AG04450 (cell line): Measurements from ENCODE around the gene MUC7. TPM values are rescaled to one million over a fixed set of nuclear protein-coding genes. Genes with fewer than 3 reads are reported as not detected.

ENCODE experiments used
- CTCF ChIA-PET: fragments of 300-600, 350-600 bp; formaldehyde crosslinking; extraction: SDS; loops from one replicate; lab custom pipeline; 2022; ENCODE audit warnings: antibody characterized with exemption, inconsistent platforms; lab: Charles Lee
- POLR2A ChIA-PET: fragments of 350-600 bp; formaldehyde crosslinking; extraction: SDS; loops from one replicate; lab custom pipeline; 2021; ENCODE audit warnings: antibody characterized with exemption, inconsistent platforms; lab: Yijun Ruan, JAX
- DNase-seq: peaks from one replicate; pipeline ENCODE4 v3.0.0-alpha.2; 2011; ENCODE audit warnings: low read depth, low spot score
- H3K27ac ChIP-seq: one replicate; pipeline ENCODE4 v1.5.1; 2012; ENCODE audit warnings: low read depth, low read length, control low read depth
- H3K27me3 ChIP-seq: one replicate; pipeline ENCODE4 v1.6.0; 2012; ENCODE audit warnings: low read length; ENCODE audit not compliant: control insufficient read depth, insufficient read depth
- H3K4me3 ChIP-seq: 2 replicates; pipeline ENCODE4 v1.5.1; 2011; ENCODE audit warnings: mild to moderate bottlenecking, low read depth, low read length, control low read depth
- H3K9me3 ChIP-seq: 2 replicates; pipeline ENCODE4 v1.5.1; 2012; ENCODE audit warnings: low read length; ENCODE audit not compliant: control insufficient read depth, insufficient read depth
- polyA plus RNA-seq: library from polyadenylated mRNA; depleted of rRNA; stranded (reverse); fragments of >200 nt; gene quantifications from 2 replicates; pipeline ENCODE4 v1.2.3, GENCODE V29; 2011; rRNA removed
- TF ChIP-seq, protein P1 (sequence below): IDR thresholded peaks from 2 replicates; pipeline ENCODE4 v1.5.1; 2011; ENCODE audit warnings: low read depth, low read length, control low read depth, inconsistent platforms

MUC7 gene
- polyA plus RNA-seq, 1 experiment: not detected

DNA sequence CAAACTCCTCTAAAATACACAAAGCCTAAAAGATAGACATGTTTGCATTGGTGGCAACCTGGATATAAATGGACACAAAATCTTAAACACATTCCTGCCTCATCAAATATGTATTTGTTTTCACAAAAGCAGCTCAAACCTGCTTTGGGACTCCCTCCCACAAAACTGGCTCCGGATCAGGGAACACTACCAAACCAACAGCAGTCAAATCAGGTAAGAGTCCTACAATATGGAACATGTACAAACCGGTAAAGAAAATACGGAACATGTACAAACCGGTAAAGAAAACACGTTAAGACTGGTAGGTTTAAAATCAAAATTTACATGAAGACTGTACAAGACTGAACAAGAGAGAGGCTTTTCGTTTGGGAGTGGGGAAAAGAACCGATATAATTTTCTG lies 50.6 kb downstream of the MUC7 start:
- no peak overlapping the region for H3K27ac ChIP-seq
- no peak overlapping the region for H3K4me3 ChIP-seq
- peaks cover 2% of the 10 kb centered on the region for H3K27me3 ChIP-seq
- DNase-seq: no peak
- CTCF ChIA-PET: no interaction called here
- POLR2A ChIA-PET: no interaction called here
- TF ChIP-seq, protein P1, sequence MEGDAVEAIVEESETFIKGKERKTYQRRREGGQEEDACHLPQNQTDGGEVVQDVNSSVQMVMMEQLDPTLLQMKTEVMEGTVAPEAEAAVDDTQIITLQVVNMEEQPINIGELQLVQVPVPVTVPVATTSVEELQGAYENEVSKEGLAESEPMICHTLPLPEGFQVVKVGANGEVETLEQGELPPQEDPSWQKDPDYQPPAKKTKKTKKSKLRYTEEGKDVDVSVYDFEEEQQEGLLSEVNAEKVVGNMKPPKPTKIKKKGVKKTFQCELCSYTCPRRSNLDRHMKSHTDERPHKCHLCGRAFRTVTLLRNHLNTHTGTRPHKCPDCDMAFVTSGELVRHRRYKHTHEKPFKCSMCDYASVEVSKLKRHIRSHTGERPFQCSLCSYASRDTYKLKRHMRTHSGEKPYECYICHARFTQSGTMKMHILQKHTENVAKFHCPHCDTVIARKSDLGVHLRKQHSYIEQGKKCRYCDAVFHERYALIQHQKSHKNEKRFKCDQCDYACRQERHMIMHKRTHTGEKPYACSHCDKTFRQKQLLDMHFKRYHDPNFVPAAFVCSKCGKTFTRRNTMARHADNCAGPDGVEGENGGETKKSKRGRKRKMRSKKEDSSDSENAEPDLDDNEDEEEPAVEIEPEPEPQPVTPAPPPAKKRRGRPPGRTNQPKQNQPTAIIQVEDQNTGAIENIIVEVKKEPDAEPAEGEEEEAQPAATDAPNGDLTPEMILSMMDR: no peak
- no peaks in the 10 kb centered on the region for H3K9me3 ChIP-seq

DNA sequence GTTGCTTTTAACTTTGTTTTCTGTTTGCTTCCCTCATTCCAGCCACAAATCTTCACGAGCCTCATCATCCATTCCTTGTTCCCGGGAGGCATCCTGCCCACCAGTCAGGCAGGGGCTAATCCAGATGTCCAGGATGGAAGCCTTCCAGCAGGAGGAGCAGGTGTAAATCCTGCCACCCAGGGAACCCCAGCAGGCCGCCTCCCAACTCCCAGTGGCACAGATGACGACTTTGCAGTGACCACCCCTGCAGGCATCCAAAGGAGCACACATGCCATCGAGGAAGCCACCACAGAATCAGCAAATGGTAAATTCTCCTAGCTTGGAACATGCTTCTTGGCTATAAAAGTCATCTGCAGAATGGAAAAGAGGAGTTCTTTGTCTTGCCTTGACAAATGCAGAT lies 59.0 kb downstream of the MUC7 start:
- Histone ChIP-seq H3K9me3 (no peaks in the 10 kb centered on the region), H3K27ac (no peak overlapping the region), H3K4me3 (no peak overlapping the region), H3K27me3 (no peaks in the 10 kb centered on the region)
- no peak for DNase-seq
- TF ChIP-seq, protein P1: no peak
- POLR2A ChIA-PET: no interaction called here
- CTCF ChIA-PET: no interaction called here

DNA sequence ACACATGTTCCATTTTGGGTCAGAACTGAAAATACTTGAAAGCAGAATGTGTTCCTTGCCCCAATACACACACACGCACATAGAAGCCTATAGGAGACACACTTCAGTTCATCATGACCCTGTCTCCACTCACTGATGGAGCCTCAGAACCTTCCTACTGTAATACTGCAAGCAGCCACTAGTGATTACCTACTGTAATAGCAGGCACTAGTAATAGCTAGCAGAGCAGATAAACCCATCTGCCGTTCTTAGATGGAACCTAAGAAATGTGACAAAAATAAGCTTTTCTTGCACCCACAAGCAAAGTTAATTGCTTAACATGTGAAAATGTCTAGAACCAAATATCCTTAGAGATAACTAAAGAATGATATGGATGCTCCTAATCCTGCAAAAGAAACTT lies 60.0 kb downstream of the MUC7 start:
- CTCF ChIA-PET: interaction anchor here (1.4 kb wide), 1 partner anchor 27 kb away, joined by 9 read pairs; no protein-coding TSS in a partner anchor
- H3K27me3 ChIP-seq: no peaks in the 10 kb centered on the region
- H3K4me3 ChIP-seq: no peak overlapping the region
- TF ChIP-seq, protein P1: no peak; the same call in 1 of the 2 replicates
- POLR2A ChIA-PET: no interaction called here
- no peak overlapping the region for H3K27ac ChIP-seq
- DNase-seq: no peak
- no peaks in the 10 kb centered on the region for H3K9me3 ChIP-seq

Other genes with a start within 250 kb of the MUC7 start
- not detected in 2 replicates for gene FDCSP, start 246.1 kb upstream of the MUC7 start, polyA plus RNA-seq
- gene CSN3, start 229.6 kb upstream of the MUC7 start, polyA plus RNA-seq: not detected in 2 replicates
- not detected in 2 replicates for gene CABS1, start 137.2 kb upstream of the MUC7 start, polyA plus RNA-seq
- gene SMR3A, start 111.4 kb upstream of the MUC7 start, polyA plus RNA-seq: not detected in 2 replicates
- gene SMR3B, start 89.1 kb upstream of the MUC7 start, polyA plus RNA-seq: not detected in 2 replicates
- not detected in 2 replicates for gene OPRPN, start 74.3 kb upstream of the MUC7 start, polyA plus RNA-seq
- not detected in 2 replicates for gene AMTN, start 46.4 kb downstream of the MUC7 start, polyA plus RNA-seq
- gene AMBN, start 120.1 kb downstream of the MUC7 start, polyA plus RNA-seq: not detected in 2 replicates
- gene ENAM, start 156.5 kb downstream of the MUC7 start, polyA plus RNA-seq: 0.05 and 0.14 TPM in 2 replicates
- gene JCHAIN, start 194.3 kb downstream of the MUC7 start, polyA plus RNA-seq: 0.61 and 1.1 TPM in 2 replicates
- 24.3 and 27.1 TPM in 2 replicates for gene UTP3, start 216.3 kb downstream of the MUC7 start, polyA plus RNA-seq
- 39.1 and 57.9 TPM in 2 replicates for gene RUFY3, start 249.8 kb downstream of the MUC7 start, polyA plus RNA-seq